Measurements from ENCODE around the gene ALCAM.

DNA sequence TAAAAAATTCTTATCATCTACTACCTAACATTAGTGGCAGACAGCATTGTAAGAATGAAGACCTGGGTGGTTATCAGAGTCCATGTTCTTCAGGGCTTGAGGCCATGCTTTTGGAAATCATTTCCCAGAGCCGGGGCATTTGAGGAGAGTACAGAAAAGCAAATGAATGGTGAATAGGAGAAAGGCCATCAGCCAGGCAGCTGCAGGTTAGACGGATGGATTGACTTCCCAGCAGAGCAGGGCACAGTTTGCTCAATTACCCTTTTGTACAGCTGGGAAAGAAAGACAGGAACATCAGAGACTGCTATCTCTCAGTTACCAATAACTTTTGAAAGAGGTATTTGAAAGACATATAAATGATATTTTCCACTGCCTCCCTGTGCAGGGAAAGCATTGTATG is 135.6 kb downstream of the ALCAM start:
- no peak for TF ChIP-seq EZH2 (IDR thresholded peaks at IDR 0.05; ENCODE audit: borderline replicate concordance, low read depth, low read length, severe bottlenecking)
- TF ChIP-seq, protein P1, sequence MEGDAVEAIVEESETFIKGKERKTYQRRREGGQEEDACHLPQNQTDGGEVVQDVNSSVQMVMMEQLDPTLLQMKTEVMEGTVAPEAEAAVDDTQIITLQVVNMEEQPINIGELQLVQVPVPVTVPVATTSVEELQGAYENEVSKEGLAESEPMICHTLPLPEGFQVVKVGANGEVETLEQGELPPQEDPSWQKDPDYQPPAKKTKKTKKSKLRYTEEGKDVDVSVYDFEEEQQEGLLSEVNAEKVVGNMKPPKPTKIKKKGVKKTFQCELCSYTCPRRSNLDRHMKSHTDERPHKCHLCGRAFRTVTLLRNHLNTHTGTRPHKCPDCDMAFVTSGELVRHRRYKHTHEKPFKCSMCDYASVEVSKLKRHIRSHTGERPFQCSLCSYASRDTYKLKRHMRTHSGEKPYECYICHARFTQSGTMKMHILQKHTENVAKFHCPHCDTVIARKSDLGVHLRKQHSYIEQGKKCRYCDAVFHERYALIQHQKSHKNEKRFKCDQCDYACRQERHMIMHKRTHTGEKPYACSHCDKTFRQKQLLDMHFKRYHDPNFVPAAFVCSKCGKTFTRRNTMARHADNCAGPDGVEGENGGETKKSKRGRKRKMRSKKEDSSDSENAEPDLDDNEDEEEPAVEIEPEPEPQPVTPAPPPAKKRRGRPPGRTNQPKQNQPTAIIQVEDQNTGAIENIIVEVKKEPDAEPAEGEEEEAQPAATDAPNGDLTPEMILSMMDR (IDR thresholded peaks at IDR 0.05; ENCODE audit: extremely low read depth in 1 of 2, insufficient read depth in 1 of 2, low read depth in 1 of 2, low read length in 2 of 2): no peak
- TF ChIP-seq POLR2A (IDR thresholded peaks at IDR 0.05; ENCODE audit: low read depth, low read length): no peak
- TF ChIP-seq, protein P2, sequence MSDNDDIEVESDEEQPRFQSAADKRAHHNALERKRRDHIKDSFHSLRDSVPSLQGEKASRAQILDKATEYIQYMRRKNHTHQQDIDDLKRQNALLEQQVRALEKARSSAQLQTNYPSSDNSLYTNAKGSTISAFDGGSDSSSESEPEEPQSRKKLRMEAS (IDR thresholded peaks at IDR 0.05; ENCODE audit: insufficient read depth, insufficient read length): no peak
- no peak for TF ChIP-seq POLR2AphosphoS5 (IDR thresholded peaks at IDR 0.05; ENCODE audit: insufficient read depth, low read depth, low read length)
- no peak for TF ChIP-seq JUN (IDR thresholded peaks at IDR 0.05; ENCODE audit: borderline replicate concordance, insufficient read depth, insufficient read length, low read depth)
- no peak for TF ChIP-seq FOS (IDR thresholded peaks at IDR 0.05; ENCODE audit: borderline replicate concordance, insufficient read depth, low read length)
- TF ChIP-seq MYC (IDR thresholded peaks at IDR 0.05; ENCODE audit: low read depth, low read length): no peak
- no peak for TF ChIP-seq GATA2 (IDR thresholded peaks at IDR 0.05; ENCODE audit: insufficient read depth, insufficient read length, low read depth, low read length)
